Right ventricle myocardium superior (tissue), 1 donor: ENCODE measurements around the gene HNMT. TPM values are rescaled to one million over a fixed set of nuclear protein-coding genes. Genes with fewer than 3 reads are reported as not detected.

Experiments
- ATAC-seq: fragments of 200-7000 bp; cut with Tn5 transposase; one replicate; pipeline ENCODE4 v1.9.1; 2020; ENCODE audit warnings: mild to moderate bottlenecking; ENCODE audit not compliant: poor library complexity
- DNase-seq: peaks from one replicate; pipeline ENCODE4 v3.0.0-alpha.2; 2020
- intact Hi-C: fragments of 100-400 bp; cut with DNase I; formaldehyde crosslinking; loops from one replicate; pipeline ENCODE4 v1.11.2; 2022
- total RNA-seq: library from RNA; stranded (reverse); fragmentation: NEBNext Ultra II Directional; extraction: Animal tissue kit (Norgen Biotek cat#: 25700); gene quantifications from one replicate; pipeline ENCODE4 v1.2.1, GENCODE V29; 2021
- donor health status: DM: no; HTN: yes; CAD: no; lungs with severe emphysema.

The HNMT gene
- total RNA-seq, 1 donor from 2014 or later: 12.7 TPM

- ATAC-seq: no peak
- intact Hi-C loops: no loop called here
- DNase-seq: no peak
These were observed 20.5 kb upstream of the HNMT start for GRCh38 chr2:137943678-137944347.

- intact Hi-C loops: loop anchor here (5.0 kb wide), 2 partner anchors 428 to 848 kb away; no protein-coding TSS in a partner anchor
These were observed 19.6 kb upstream of the HNMT start for GRCh38 chr2:137944714-137945113.

GRCh38 chr2:137945229-137945628, 19.0 kb upstream of the HNMT start:
- ATAC-seq: no peak

More at GRCh38 chr2:137944714-137945113, 19.6 kb upstream of the HNMT start:
- DNase-seq (no peak), ATAC-seq (no peak)

GRCh38 chr2:137946227-137946626, 18.0 kb upstream of the HNMT start:
- intact Hi-C loops: loop anchor here (5.0 kb wide), 2 partner anchors 426 to 846 kb away; no protein-coding TSS in a partner anchor
- DNase-seq: no peak
- ATAC-seq: no peak

More at GRCh38 chr2:137945229-137945628, 19.0 kb upstream of the HNMT start:
- no peak for DNase-seq
- intact Hi-C loops: loop anchor here (5.0 kb wide), 2 partner anchors 427 to 847 kb away; no protein-coding TSS in a partner anchor

- DNase-seq: no peak
- no peak for ATAC-seq
- intact Hi-C loops: loop anchor here (5.0 kb wide), 2 partner anchors 425 to 845 kb away; no protein-coding TSS in a partner anchor
These were observed 17.1 kb upstream of the HNMT start for GRCh38 chr2:137947032-137947727.

GRCh38 chr2:137947728-137948336, 16.4 kb upstream of the HNMT start:
- DNase-seq (peak; percentile 85), ATAC-seq (peak; percentile 87)
- intact Hi-C loops: loop anchor here (5.0 kb wide), 2 partner anchors 424 to 844 kb away; no protein-coding TSS in a partner anchor

- intact Hi-C loops: loop anchor here (5.0 kb wide), 2 partner anchors 423 to 843 kb away; no protein-coding TSS in a partner anchor
- DNase-seq: no peak
- ATAC-seq: no peak
These were observed 15.4 kb upstream of the HNMT start for GRCh38 chr2:137948894-137949293.

- ATAC-seq: no peak
- intact Hi-C loops: no loop called here
These were observed 14.0 kb upstream of the HNMT start for GRCh38 chr2:137950238-137950637.

GRCh38 chr2:137951586-137951985, 12.7 kb upstream of the HNMT start:
- no peak for DNase-seq
- ATAC-seq: no peak
- intact Hi-C loops: no loop called here

More at GRCh38 chr2:137950238-137950637, 14.0 kb upstream of the HNMT start:
- no peak for DNase-seq

- no peak for DNase-seq
- no peak for ATAC-seq
- intact Hi-C loops: no loop called here
These were observed 11.6 kb upstream of the HNMT start for GRCh38 chr2:137952586-137953129.

GRCh38 chr2:137955536-137955935, 8.7 kb upstream of the HNMT start:
- ATAC-seq: no peak
- no peak for DNase-seq
- intact Hi-C loops: no loop called here

GRCh38 chr2:137957033-137957432, 7.2 kb upstream of the HNMT start:
- no peak for ATAC-seq
- intact Hi-C loops: no loop called here
- no peak for DNase-seq

GRCh38 chr2:137959166-137959565, 5.1 kb upstream of the HNMT start:
- intact Hi-C loops: no loop called here
- ATAC-seq (no peak), DNase-seq (no peak)

GRCh38 chr2:137960223-137960622, 4.0 kb upstream of the HNMT start:
- intact Hi-C loops: no loop called here
- ATAC-seq (no peak), DNase-seq (no peak)

- no peak for DNase-seq
- ATAC-seq: no peak
- intact Hi-C loops: no loop called here
These were observed 2.7 kb upstream of the HNMT start for GRCh38 chr2:137961602-137962001.

- intact Hi-C loops: no loop called here
- DNase-seq (no peak), ATAC-seq (peak; percentile 26)
These were observed 673 bp upstream of the HNMT start for GRCh38 chr2:137963535-137964065.

- ATAC-seq (no peak), DNase-seq (no peak)
- intact Hi-C loops: no loop called here
These were observed 686 bp downstream of the HNMT start for GRCh38 chr2:137964859-137965459.

GRCh38 chr2:137966043-137966442, 1.8 kb downstream of the HNMT start:
- DNase-seq (no peak), ATAC-seq (no peak)
- intact Hi-C loops: no loop called here

GRCh38 chr2:137967042-137967441, 2.8 kb downstream of the HNMT start:
- DNase-seq (no peak), ATAC-seq (no peak)
- intact Hi-C loops: no loop called here
